GM12878 (cell line): ENCODE results near the gene MYO3B. TPM values are rescaled to one million over a fixed set of nuclear protein-coding genes. Genes with fewer than 3 reads are reported as not detected.

ENCODE experiments used
- ATAC-seq: fragments of 200-7000 bp; cut with Tn5 transposase; 3 replicates; pipeline ENCODE4 v1.9.1; 2020; ENCODE audit warnings: mild to moderate bottlenecking, moderate library complexity
- BruUV-seq: library from RNA; stranded (reverse); fragments of 400-500 nt; replicated peaks from 2 replicates; lab custom pipeline; 2021; lab: Mats Ljungman, UMichigan
- CTCF ChIA-PET: fragments of 300-600 bp; sonication (Branson Sonifier 250); formaldehyde crosslinking; extraction: SDS; loops from one replicate; lab custom pipeline; 2021; ENCODE audit warnings: inconsistent platforms; lab: Yijun Ruan, JAX
- POLR2A ChIA-PET: fragments of 350-600 bp; formaldehyde crosslinking; extraction: SDS; loops from one replicate; lab custom pipeline; 2021; ENCODE audit warnings: inconsistent platforms; lab: Charles Lee
- RAD21 ChIA-PET: fragments of 300-600 bp; sonication (Branson Sonifier 250); formaldehyde crosslinking; loops from one replicate; lab custom pipeline; 2023; ENCODE audit warnings: antibody characterized with exemption; ENCODE audit not compliant: unreplicated experiment; lab: Charles Lee
- SMC1A ChIA-PET: fragments of 300-600 bp; sonication (Branson Sonifier 250); formaldehyde crosslinking; loops from one replicate; lab custom pipeline; 2023; ENCODE audit not compliant: unreplicated experiment, uncharacterized antibody; lab: Charles Lee
- DNase-seq: peaks from one replicate; pipeline ENCODE4 v3.0.0-alpha.2; 2011; ENCODE audit warnings: low read depth, low spot score
- FAIRE-seq: peaks from 3 replicates; lab custom pipeline; 2011; peaks lifted over from hg19 to GRCh38; lab: Jason Lieb, UNC
- H2AFZ ChIP-seq: 2 replicates; pipeline ENCODE4 v1.6.0; 2011; ENCODE audit warnings: low read depth, low read length, control low read depth; ENCODE audit not compliant: control insufficient read depth
- H3K27ac ChIP-seq: 2 replicates; pipeline ENCODE4 v1.5.1; 2011; ENCODE audit warnings: control low read depth; ENCODE audit not compliant: control insufficient read depth, insufficient read depth
- H3K27me3 ChIP-seq, 2 experiments: replicated peaks in 1 of 2; 2 replicates each; pipeline versions ENCODE4 v1.6.0 to v1.6.1; 2011; ENCODE audit warnings: low read length in 1 of 2; ENCODE audit not compliant: control insufficient read depth in 2 of 2, insufficient read depth in 2 of 2
- H3K36me3 ChIP-seq, 2 experiments: 2 replicates each; pipeline ENCODE4 v1.5.1; 2011; ENCODE audit warnings: low read length in 1 of 2; ENCODE audit not compliant: control insufficient read depth in 2 of 2, insufficient read depth in 2 of 2
- H3K4me1 ChIP-seq: 2 replicates; pipeline ENCODE4 v1.6.1; 2011; ENCODE audit warnings: mild to moderate bottlenecking, low read length, moderate library complexity, mixed read lengths; ENCODE audit not compliant: control insufficient read depth, insufficient read depth
- H3K4me2 ChIP-seq: 2 replicates; pipeline ENCODE4 v1.6.0; 2011; ENCODE audit warnings: control low read depth; ENCODE audit not compliant: control insufficient read depth, insufficient read depth
- H3K4me3 ChIP-seq: fragments of 200-600 bp; sonication (generic); 2 replicates; pipeline ENCODE4 v1.5.1; 2016
- H3K79me2 ChIP-seq: 2 replicates; pipeline ENCODE4 v1.6.0; 2011; ENCODE audit warnings: low read length; ENCODE audit not compliant: control insufficient read depth, insufficient read depth
- H3K9ac ChIP-seq: 2 replicates; pipeline ENCODE4 v1.8.0; 2011; ENCODE audit warnings: low read length, control low read depth, mixed read lengths; ENCODE audit not compliant: control insufficient read depth, insufficient read depth
- H3K9me3 ChIP-seq: replicated peaks from 3 replicates; pipeline ENCODE4 v1.5.1; 2011; ENCODE audit warnings: mild to moderate bottlenecking, low read length; ENCODE audit not compliant: control insufficient read depth, insufficient read depth
- H4K20me1 ChIP-seq: 2 replicates; pipeline ENCODE4 v1.6.0; 2011; ENCODE audit not compliant: control insufficient read depth, insufficient read depth
- ESRRA ChIP-seq: IDR thresholded peaks from 2 replicates; pipeline ENCODE4 v1.6.1; 2012; ENCODE audit warnings: mild to moderate bottlenecking, low read length, improper control_type of control experiment
- KDM1A ChIP-seq: fragments of 200-600 bp; sonication (generic); IDR thresholded peaks from 2 replicates; pipeline ENCODE4 v1.6.1; 2016; ENCODE audit warnings: borderline replicate concordance
- KLF5 ChIP-seq: fragments of 450-650 bp; IDR thresholded peaks from 2 replicates; pipeline ENCODE4 v1.6.1; 2014; ENCODE audit warnings: mild to moderate bottlenecking; ENCODE audit not compliant: partially characterized antibody
- NBN ChIP-seq: fragments of 450-650 bp; IDR thresholded peaks from 2 replicates; pipeline ENCODE4 v1.6.1; 2016
- PAX5 ChIP-seq: IDR thresholded peaks from 2 replicates; pipeline ENCODE4 v1.6.1; 2011; ENCODE audit warnings: low read depth, low read length, borderline replicate concordance
- PRDM15 ChIP-seq: fragments of 450-650 bp; formaldehyde crosslinking; IDR thresholded peaks from 2 replicates; pipeline ENCODE4 v1.4.0; 2020; ENCODE audit warnings: mild to moderate bottlenecking, moderate library complexity
- RCOR1 ChIP-seq: conservative IDR thresholded peaks from 2 replicates; pipeline ENCODE4 v1.6.1; 2012; ENCODE audit warnings: low read depth, low read length, improper control_type of control experiment
- SMC3 ChIP-seq: IDR thresholded peaks from 2 replicates; pipeline ENCODE4 v1.6.1; 2011; ENCODE audit warnings: low read length, improper control_type of control experiment, borderline replicate concordance
- ZNF384 ChIP-seq: IDR thresholded peaks from 2 replicates; pipeline ENCODE4 v1.6.1; 2012; ENCODE audit warnings: low read depth, mild to moderate bottlenecking, low read length, improper control_type of control experiment, borderline replicate concordance
- ZSCAN29 ChIP-seq: fragments of 450-650 bp; IDR thresholded peaks from 2 replicates; pipeline ENCODE4 v1.6.1; 2017; ENCODE audit warnings: mild to moderate bottlenecking, moderate library complexity
- WGBS: methylation state at CpG from one replicate; pipeline ENCODE4 v1.1.6; 2016; ENCODE audit warnings: low lambda C conversion rate; ENCODE audit not compliant: insufficient replicate concordance, insufficient coverage; ENCODE audit errors: missing lambda C conversion rate; 5-methylcytosine and 5-hydroxymethylcytosine counted together
- in situ Hi-C: fragments of 300-500 bp; cut with MboI; formaldehyde crosslinking; loops from 9 replicates; pipeline ENCODE4 v1.14.3; 2018; ENCODE audit warnings: mixed read lengths
- intact Hi-C: fragments of 100-400 bp; cut with micrococcal nuclease; formaldehyde crosslinking; loops from one replicate; pipeline ENCODE4 v1.14.2; 2022; ENCODE audit not compliant: unreplicated experiment
- polyA plus RNA-seq, 11 experiments: library from polyadenylated mRNA; depleted of rRNA in 4 of 11; unstranded in 6 of 11; stranded (reverse) in 5 of 11; fragments of >200 nt; fragmentation: Nextera tagmentation in 4 of 11; fragmentation: Illumina TruSeq in 1 of 11; extraction: Ambion mirVana in 4 of 11; extraction: Trizol in 1 of 11; gene quantifications; 1 replicate in 1 of 11; 2 replicates in 10 of 11; pipeline versions ENCODE4 v1.2.1 to v1.2.3, GENCODE V29; 2011 to 2016; ENCODE audit warnings: inconsistent platforms in 2 of 11, missing spikeins in 2 of 11, low read depth in 1 of 11
- total RNA-seq, 4 experiments: library from RNA; depleted of rRNA in 3 of 4; stranded (reverse); fragments of >200 nt in 3 of 4; fragmentation: Illumina TruSeq in 1 of 4; extraction: Trizol in 1 of 4; gene quantifications; 2 replicates each; pipeline versions ENCODE4 v1.2.1 to v1.2.3, GENCODE V29; 2013 to 2021

MYO3B gene
- total and polyA plus RNA-seq, 10 of the 15 experiments (the other 5 are each of a cell fraction or from before 2014, with no cell fraction given) = 1.1 to 7.1 (median 2.1) TPM

- DNase-seq = no peak
- Histone ChIP-seq H4K20me1 (no peaks in the 10 kb centered on the region), H3K4me2 (no peak overlapping the region), H3K9ac (no peak overlapping the region), H3K27ac (no peak overlapping the region), H3K9me3 (no peaks in the 10 kb centered on the region; the same call in 2 of the 3 replicates), H3K36me3 (no peaks in the 10 kb centered on the region), H2AFZ (no peak overlapping the region), H3K27me3 (no peaks in the 10 kb centered on the region), H3K4me1 (no peaks in the 10 kb centered on the region), H3K4me3 (no peak overlapping the region), H3K79me2 (no peaks in the 10 kb centered on the region)
- in situ Hi-C loops (no loop called here), intact Hi-C loops (no loop called here)
- CTCF ChIA-PET = interaction anchor here (0.7 to 1.7 kb wide), 3 partner anchors 9 to 47 kb away, joined by 3 to 4 read pairs (median 3); no protein-coding TSS in a partner anchor
- ATAC-seq = no peak
- no peak for TF ChIP-seq ESRRA
- no peak for TF ChIP-seq RCOR1
- TF ChIP-seq SMC3 = no peak
- TF ChIP-seq PRDM15 = no peak
- no peak for TF ChIP-seq KDM1A
- no peak for TF ChIP-seq NBN
- TF ChIP-seq PAX5 = no peak
- TF ChIP-seq KLF5 = no peak
- TF ChIP-seq ZNF384 = no peak
- no peak for TF ChIP-seq ZSCAN29
- WGBS = 56% methylated on average over 6 of the region's 6 CpGs
- POLR2A ChIA-PET = no interaction called here
- SMC1A ChIA-PET = no interaction called here
- no peak for FAIRE-seq
- no TSS peak for BruUV-seq
- RAD21 ChIA-PET = interaction anchor here (1.7 kb wide), 1 partner anchor 14 kb away, joined by 5 read pairs; no protein-coding TSS in a partner anchor
These were observed 72.6 kb downstream of the MYO3B start for GRCh38 chr2:170250584-170250983.
